Stimulated activated CD8-positive, alpha-beta memory T cell treated with anti-CD3 and anti-CD28 coated beads, Interleukin-7, amount 100 ng/mL, for 1 hour (primary cell): ENCODE measurements around the gene PRAME.
"Not testable (repeated sequence)": the region's sequence is repeated elsewhere in the genome, so short reads cannot be mapped to it uniquely, and the experiment has no call there.

ENCODE experiments used
- DNase-seq, 2 donors: peaks; one replicate each; pipeline ENCODE4 v3.0.0-alpha.2; 2020; ENCODE audit warnings: low read depth in 2 of 2

The PRAME gene

GRCh38 chr22:22550789-22551434 is 8.2 kb downstream of the PRAME start:
- no peak for DNase-seq

GRCh38 chr22:22548910-22549309 is 10.2 kb downstream of the PRAME start:
- DNase-seq: no peak

GRCh38 chr22:22548317-22548716 is 10.7 kb downstream of the PRAME start:
- DNase-seq: no peak

- no peak for DNase-seq
Observed at GRCh38 chr22:22547692-22548300, 11.3 kb downstream of the PRAME start.

- no peak for DNase-seq
Observed at GRCh38 chr22:22547226-22547625, 11.8 kb downstream of the PRAME start.

GRCh38 chr22:22546490-22546889 is 12.6 kb downstream of the PRAME start:
- DNase-seq: no peak

GRCh38 chr22:22545084-22545483 is 14.0 kb downstream of the PRAME start:
- no peak for DNase-seq

GRCh38 chr22:22538226-22538989 is 20.7 kb downstream of the PRAME start:
- no peak for DNase-seq

GRCh38 chr22:22536916-22537315 is 22.1 kb downstream of the PRAME start:
- DNase-seq: no peak

GRCh38 chr22:22536515-22536914 is 22.6 kb downstream of the PRAME start:
- DNase-seq: no peak

GRCh38 chr22:22535662-22536061 is 23.4 kb downstream of the PRAME start:
- DNase-seq: no peak

- no peak for DNase-seq
Observed at GRCh38 chr22:22534604-22535415, 24.3 kb downstream of the PRAME start.

GRCh38 chr22:22533863-22534262 is 25.2 kb downstream of the PRAME start:
- DNase-seq: no peak

GRCh38 chr22:22533417-22533816 is 25.6 kb downstream of the PRAME start:
- DNase-seq: no peak

- not testable (repeated sequence) for DNase-seq
Observed at GRCh38 chr22:22532547-22533071, 26.5 kb downstream of the PRAME start.

GRCh38 chr22:22531770-22532546 is 27.1 kb downstream of the PRAME start:
- DNase-seq: no peak

GRCh38 chr22:22528780-22529179 is 30.3 kb downstream of the PRAME start:
- no peak for DNase-seq

GRCh38 chr22:22527312-22527711 is 31.8 kb downstream of the PRAME start:
- DNase-seq: no peak

- no peak for DNase-seq
Observed at GRCh38 chr22:22526125-22526912, 32.7 kb downstream of the PRAME start.

- DNase-seq: no peak
Observed at GRCh38 chr22:22523494-22523893, 35.6 kb downstream of the PRAME start.
